Measurements from ENCODE around the gene RAB18.
"Not testable (repeated sequence)": the region's sequence is repeated elsewhere in the genome, so short reads cannot be mapped to it uniquely, and the experiment has no call there.

The RAB18 gene

GRCh38 chr10:27504007-27504807 lies at the start of gene RAB18:
TSS of gene RAB18 (plus strand) at chr10:27504304. CDS start at chr10:27504370, 66 bp downstream.
- DNase-seq (ENCODE audit: low spot score): peak; percentile 99

GRCh38 chr10:27454837-27455236 lies 49.3 kb upstream of the RAB18 start:
- DNase-seq (ENCODE audit: low spot score): no peak

- no peak for DNase-seq (ENCODE audit: low spot score)
Observed at GRCh38 chr10:27457261-27457945, 46.7 kb upstream of the RAB18 start.

GRCh38 chr10:27457966-27458365 lies 46.1 kb upstream of the RAB18 start:
- DNase-seq (ENCODE audit: low spot score): no peak

- no peak for DNase-seq (ENCODE audit: low spot score)
Observed at GRCh38 chr10:27461312-27461711, 42.8 kb upstream of the RAB18 start.

GRCh38 chr10:27463961-27464360 lies 40.1 kb upstream of the RAB18 start:
- no peak for DNase-seq (ENCODE audit: low spot score)

GRCh38 chr10:27464993-27465392 lies 39.1 kb upstream of the RAB18 start:
- DNase-seq (ENCODE audit: low spot score): peak; percentile 25

GRCh38 chr10:27465596-27465995 lies 38.5 kb upstream of the RAB18 start:
- DNase-seq (ENCODE audit: low spot score): not testable (repeated sequence)

GRCh38 chr10:27470885-27471284 lies 33.2 kb upstream of the RAB18 start:
- DNase-seq (ENCODE audit: low spot score): no peak

- DNase-seq (ENCODE audit: low spot score): no peak
Observed at GRCh38 chr10:27474741-27475140, 29.4 kb upstream of the RAB18 start.

GRCh38 chr10:27479016-27479415 lies 25.1 kb upstream of the RAB18 start:
- no peak for DNase-seq (ENCODE audit: low spot score)

- no peak for DNase-seq (ENCODE audit: low spot score)
Observed at GRCh38 chr10:27481486-27481885, 22.6 kb upstream of the RAB18 start.

- DNase-seq (ENCODE audit: low spot score): no peak
Observed at GRCh38 chr10:27482984-27483956, 20.8 kb upstream of the RAB18 start.

GRCh38 chr10:27485368-27485767 lies 18.7 kb upstream of the RAB18 start:
- no peak for DNase-seq (ENCODE audit: low spot score)

- no peak for DNase-seq (ENCODE audit: low spot score)
Observed at GRCh38 chr10:27485986-27486385, 18.1 kb upstream of the RAB18 start.

GRCh38 chr10:27490807-27491206 lies 13.3 kb upstream of the RAB18 start:
- DNase-seq (ENCODE audit: low spot score): no peak

GRCh38 chr10:27494116-27494805 lies 9.8 kb upstream of the RAB18 start:
- no peak for DNase-seq (ENCODE audit: low spot score)

- no peak for DNase-seq (ENCODE audit: low spot score)
Observed at GRCh38 chr10:27496137-27496536, 8.0 kb upstream of the RAB18 start.

GRCh38 chr10:27500096-27500495 lies 4.0 kb upstream of the RAB18 start:
- DNase-seq (ENCODE audit: low spot score): no peak

GRCh38 chr10:27500886-27501285 lies 3.2 kb upstream of the RAB18 start:
- no peak for DNase-seq (ENCODE audit: low spot score)

GRCh38 chr10:27503498-27504006 lies 552 bp upstream of the RAB18 start:
- DNase-seq (ENCODE audit: low spot score): no peak

Data from CD4-positive, alpha-beta T cell treated with Interleukin-2 at 100 ng/mL for 4 hours (primary cell).